Right lung (tissue), 5 donors: Measurements from ENCODE around the gene SCG5. TPM values are rescaled to one million over a fixed set of nuclear protein-coding genes. Genes with fewer than 3 reads are reported as not detected.

ENCODE experiments used
- polyA plus RNA-seq, 5 donors: library from polyadenylated mRNA; unstranded; fragments of 120-200 nt; gene quantifications; one replicate each; pipeline versions ENCODE4 v1.2.1 to v1.2.3, GENCODE V29; 2013; ENCODE audit warnings: inconsistent platforms in 1 of 5, low replicate concordance in 1 of 5; ENCODE audit not compliant: insufficient read length in 5 of 5, insufficient read depth in 1 of 5

SCG5 gene
- polyA plus RNA-seq, 5 donors: 5.9 to 12.9 (median 7.4) TPM

Other genes starting within 250 kb of the SCG5 start
- 1 to 10 TPM; 2.4 to 4.7 (median 3.5) TPM for gene GOLGA8K, start 238.4 kb upstream of the SCG5 start, polyA plus RNA-seq
- gene GOLGA8O, start 186.1 kb upstream of the SCG5 start, polyA plus RNA-seq: 1 to 10 TPM in 2 of 5 donors, under 1 TPM in 3; 0.40 to 2.4 (median 0.75) TPM
- gene GOLGA8N, start 48.3 kb upstream of the SCG5 start, polyA plus RNA-seq: 10 to 100 TPM; 23.0 to 38.7 (median 31.3) TPM
- gene ARHGAP11A, start 26.2 kb upstream of the SCG5 start, polyA plus RNA-seq: 10 to 100 TPM; 19.5 to 55.2 (median 36.1) TPM
- gene GREM1, start 76.3 kb downstream of the SCG5 start, polyA plus RNA-seq: under 1 TPM; 0.01 to 0.18 (median 0.09) TPM